Sigmoid colon (tissue), 7 donors: Measurements from ENCODE around the gene ARHGAP45. TPM values are rescaled to one million over a fixed set of nuclear protein-coding genes. Genes with fewer than 3 reads are reported as not detected.

Experiments used
- DNase-seq: peaks from one replicate; pipeline ENCODE4 v3.0.0-alpha.2; 2019
- H3K27ac ChIP-seq, 4 donors: fragments of 200-600 bp; sonication (generic); one replicate each; pipeline ENCODE4 v1.5.1; 2016 to 2019; ENCODE audit warnings: mild to moderate bottlenecking in 1 of 4
- H3K27me3 ChIP-seq, 3 donors: fragments of 200-600 bp; sonication (generic); one replicate each; pipeline ENCODE4 v1.5.1; 2019; ENCODE audit warnings: mild to moderate bottlenecking in 1 of 3
- H3K36me3 ChIP-seq, 4 donors: fragments of 200-600 bp; sonication (generic); one replicate each; pipeline ENCODE4 v1.5.1; 2016 to 2019
- H3K4me1 ChIP-seq, 4 donors: fragments of 200-600 bp; sonication (generic); one replicate each; pipeline ENCODE4 v1.5.1; 2017 to 2019
- H3K4me3 ChIP-seq, 4 donors: fragments of 200-600 bp; sonication (generic); one replicate each; pipeline ENCODE4 v1.5.1; 2017 to 2019; ENCODE audit warnings: mild to moderate bottlenecking in 2 of 4, moderate library complexity in 1 of 4
- H3K9me3 ChIP-seq, 4 donors: fragments of 200-600 bp in 3 of 4; sonication (generic) in 3 of 4; one replicate each; pipeline versions ENCODE4 v1.5.1 to v1.6.1; 2013 to 2019
- CTCF ChIP-seq, 4 experiments: fragments of 450-650 bp in 3 of 4; fragments of 200-600 bp in 1 of 4; IDR thresholded peaks; one replicate each; pipeline ENCODE4 v1.5.1; 2016 to 2019; ENCODE audit warnings: antibody characterized with exemption in 4 of 4, mild to moderate bottlenecking in 3 of 4, moderate library complexity in 2 of 4
- EP300 ChIP-seq, 4 donors: sonication (generic); formaldehyde crosslinking; IDR thresholded peaks; one replicate each; pipeline ENCODE4 v1.6.1; 2017; ENCODE audit warnings: antibody characterized with exemption in 4 of 4
- POLR2A ChIP-seq, 2 donors: fragments of 450-650 bp; IDR thresholded peaks; one replicate each; pipeline ENCODE4 v1.6.1; 2016; ENCODE audit warnings: antibody characterized with exemption in 2 of 2, mild to moderate bottlenecking in 2 of 2, moderate library complexity in 2 of 2
- POLR2AphosphoS5 ChIP-seq, 4 donors: sonication (generic); formaldehyde crosslinking; IDR thresholded peaks; one replicate each; pipeline ENCODE4 v1.6.1; 2017; ENCODE audit warnings: antibody characterized with exemption in 4 of 4
- WGBS, 2 donors: extraction: QIAGEN DNeasy Blood & Tissue Kit; methylation state at CpG; one replicate each; pipeline ENCODE4 v1.1.7; 2013; 5-methylcytosine and 5-hydroxymethylcytosine counted together
- intact Hi-C: fragments of 100-400 bp; cut with DNase I; formaldehyde crosslinking; loops from one replicate; pipeline ENCODE4 v1.15.1; 2023
- polyA plus RNA-seq, 3 donors: library from polyadenylated mRNA; stranded (reverse); fragments of 200-250 nt; gene quantifications; one replicate each; pipeline ENCODE4 v1.2.3, GENCODE V29; 2013
- total RNA-seq, 4 donors: library from RNA; depleted of rRNA; stranded (reverse); fragments of >200 nt; gene quantifications; one replicate each; pipeline ENCODE4 v1.1.0, GENCODE V29; 2016
- donor health status: healthy with polysubstance abuse.
- donor health status: Bipolar disorder and iron deficiency.
- donor health status: healthy.

ARHGAP45 gene
- total and polyA plus RNA-seq, 7 donors, result 12.8 to 103 (median 21.6) TPM

GRCh38 chr19:1025960-1026782 lies 40.8 kb upstream of the ARHGAP45 start, which contains the start of gene CNN2:
TSS of gene CNN2 (plus strand) at chr19:1026608. CDS start at chr19:1026662, 54 bp downstream.
- peak within 1 kb of the TSS; percentile 82 to 100 (median 90) for H3K4me3 ChIP-seq
- H3K9me3 ChIP-seq, result no peaks in the 10 kb centered on the region
- peak; percentile 93 for DNase-seq
- H3K27me3 ChIP-seq, result no peaks in the 10 kb centered on the region
- peak within 1 kb of the TSS; percentile 95 to 100 (median 98) for H3K27ac ChIP-seq
- no peaks in the 10 kb centered on the region for H3K36me3 ChIP-seq
- peak; percentile 77 to 95 for TF ChIP-seq POLR2A (IDR thresholded peaks at IDR 0.05)
- no peak for TF ChIP-seq CTCF (IDR thresholded peaks at IDR 0.05)
- TF ChIP-seq POLR2AphosphoS5 (IDR thresholded peaks at IDR 0.05), result peak; percentile 95 to 99 (median 98)
- TF ChIP-seq EP300 (IDR thresholded peaks at IDR 0.05), result peak in 1 of 4 donors; percentile 20
- 4% methylated on average over 63 of the region's 63 CpGs for WGBS, 2 donors
- peaks cover 0 to 61% (median 43%) of the 10 kb centered on the region in 4 donors for H3K4me1 ChIP-seq
- intact Hi-C loops, result loop anchor here (5.0 kb wide), 1 partner anchor 71 kb away; the partner anchor contains the start of gene POLR2E

GRCh38 chr19:1026783-1027649 lies 40.0 kb upstream of the ARHGAP45 start:
- H3K27me3 ChIP-seq, result no peaks in the 10 kb centered on the region
- H3K4me3 ChIP-seq, result peak overlapping the region; percentile 82 to 100 (median 90)
- no peaks in the 10 kb centered on the region for H3K9me3 ChIP-seq
- TF ChIP-seq EP300 (IDR thresholded peaks at IDR 0.05) (no peak), POLR2AphosphoS5 (IDR thresholded peaks at IDR 0.05) (no peak), POLR2A (IDR thresholded peaks at IDR 0.05) (no peak), CTCF (IDR thresholded peaks at IDR 0.05) (no peak)
- peaks cover 0 to 56% (median 39%) of the 10 kb centered on the region in 4 donors for H3K4me1 ChIP-seq
- intact Hi-C loops, result loop anchor here (5.0 kb wide), 1 partner anchor 70 kb away; the partner anchor contains the start of gene POLR2E
- 1 to 2% methylated on average over 36 of the region's 36 CpGs for WGBS, 2 donors
- H3K27ac ChIP-seq, result peak overlapping the region; percentile 95 to 100 (median 98)
- H3K36me3 ChIP-seq, result peaks cover 2 to 5% (median 4%) of the 10 kb centered on the region in 4 donors
- no peak for DNase-seq

- DNase-seq, result no peak
- H3K36me3 ChIP-seq, result peaks cover 9 to 11% (median 11%) of the 10 kb centered on the region in 4 donors
- H3K9me3 ChIP-seq, result no peaks in the 10 kb centered on the region
- peak overlapping the region; percentile 95 to 100 (median 98) for H3K27ac ChIP-seq
- no peaks in the 10 kb centered on the region for H3K27me3 ChIP-seq
- 1 to 2% methylated on average over 16 of the region's 16 CpGs for WGBS, 2 donors
- peak overlapping the region; percentile 82 to 100 (median 90) for H3K4me3 ChIP-seq
- peaks cover 0 to 50% (median 32%) of the 10 kb centered on the region in 4 donors for H3K4me1 ChIP-seq
- intact Hi-C loops, result loop anchor here (5.0 kb wide), 1 partner anchor 70 kb away; the partner anchor contains the start of gene POLR2E
- TF ChIP-seq CTCF (IDR thresholded peaks at IDR 0.05), result no peak
- no peak for TF ChIP-seq EP300 (IDR thresholded peaks at IDR 0.05)
- no peak for TF ChIP-seq POLR2A (IDR thresholded peaks at IDR 0.05)
- TF ChIP-seq POLR2AphosphoS5 (IDR thresholded peaks at IDR 0.05), result no peak
Observed at GRCh38 chr19:1027650-1028061, 39.3 kb upstream of the ARHGAP45 start.

- intact Hi-C loops, result loop anchor here (5.0 kb wide), 1 partner anchor 69 kb away; the partner anchor contains the start of gene POLR2E
- peak; percentile 88 for DNase-seq
- Histone ChIP-seq H3K4me3 (peak overlapping the region; percentile 82 to 100 (median 90)), H3K9me3 (no peaks in the 10 kb centered on the region), H3K36me3 (peaks cover 15 to 18% (median 17%) of the 10 kb centered on the region in 4 donors), H3K27ac (peak overlapping the region; percentile 95 to 100 (median 98)), H3K4me1 (peaks cover 0 to 43% (median 29%) of the 10 kb centered on the region in 4 donors), H3K27me3 (no peaks in the 10 kb centered on the region)
- TF ChIP-seq CTCF (IDR thresholded peaks at IDR 0.05), result no peak
- TF ChIP-seq POLR2A (IDR thresholded peaks at IDR 0.05), result no peak
- peak; percentile 40 to 63 (median 44) for TF ChIP-seq POLR2AphosphoS5 (IDR thresholded peaks at IDR 0.05)
- WGBS, 2 donors, result 1 to 2% methylated on average over 58 of the region's 58 CpGs
Observed at GRCh38 chr19:1028062-1028926, 38.7 kb upstream of the ARHGAP45 start.
